Measurements from ENCODE around the gene TCEA3.

The TCEA3 gene

DNA sequence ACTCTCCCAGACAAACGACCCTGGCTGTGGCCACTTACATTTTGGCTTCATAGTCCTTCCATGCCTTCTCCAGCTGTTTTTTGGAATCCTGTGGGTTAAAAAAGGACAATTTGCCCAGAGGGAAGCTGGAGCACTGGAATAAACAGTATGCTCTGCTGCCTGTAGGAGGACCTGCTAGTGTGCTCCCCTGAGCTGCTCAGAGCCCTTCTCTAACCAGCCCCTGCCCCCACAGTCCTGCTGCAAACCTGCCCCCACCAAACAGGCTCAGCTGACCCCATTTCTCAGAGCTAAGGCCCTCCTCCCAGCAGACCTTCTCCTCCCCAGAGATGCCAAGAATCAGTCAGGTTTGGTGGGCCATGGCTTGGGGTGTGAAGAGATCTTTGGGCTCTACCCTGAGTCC is 26.9 kb upstream of the TCEA3 start:
- H3K27ac ChIP-seq, result no peak overlapping the region
- H3K36me3 ChIP-seq, result no peaks in the 10 kb centered on the region
- TF ChIP-seq, protein P1, sequence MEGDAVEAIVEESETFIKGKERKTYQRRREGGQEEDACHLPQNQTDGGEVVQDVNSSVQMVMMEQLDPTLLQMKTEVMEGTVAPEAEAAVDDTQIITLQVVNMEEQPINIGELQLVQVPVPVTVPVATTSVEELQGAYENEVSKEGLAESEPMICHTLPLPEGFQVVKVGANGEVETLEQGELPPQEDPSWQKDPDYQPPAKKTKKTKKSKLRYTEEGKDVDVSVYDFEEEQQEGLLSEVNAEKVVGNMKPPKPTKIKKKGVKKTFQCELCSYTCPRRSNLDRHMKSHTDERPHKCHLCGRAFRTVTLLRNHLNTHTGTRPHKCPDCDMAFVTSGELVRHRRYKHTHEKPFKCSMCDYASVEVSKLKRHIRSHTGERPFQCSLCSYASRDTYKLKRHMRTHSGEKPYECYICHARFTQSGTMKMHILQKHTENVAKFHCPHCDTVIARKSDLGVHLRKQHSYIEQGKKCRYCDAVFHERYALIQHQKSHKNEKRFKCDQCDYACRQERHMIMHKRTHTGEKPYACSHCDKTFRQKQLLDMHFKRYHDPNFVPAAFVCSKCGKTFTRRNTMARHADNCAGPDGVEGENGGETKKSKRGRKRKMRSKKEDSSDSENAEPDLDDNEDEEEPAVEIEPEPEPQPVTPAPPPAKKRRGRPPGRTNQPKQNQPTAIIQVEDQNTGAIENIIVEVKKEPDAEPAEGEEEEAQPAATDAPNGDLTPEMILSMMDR (IDR thresholded peaks at IDR 0.05), result no peak
- H3K4me1 ChIP-seq (ENCODE audit: control insufficient read depth in 1 of 2, insufficient read depth in 1 of 2, low read depth in 1 of 2, low read length in 1 of 2), result no peaks in the 10 kb centered on the region
- no peak overlapping the region for H3K4me3 ChIP-seq (ENCODE audit: low read depth in 1 of 2, low read length in 1 of 2)
- no peaks in the 10 kb centered on the region for H3K9me3 ChIP-seq
- H3K27me3 ChIP-seq, result peaks cover 26% of the 10 kb centered on the region

DNA sequence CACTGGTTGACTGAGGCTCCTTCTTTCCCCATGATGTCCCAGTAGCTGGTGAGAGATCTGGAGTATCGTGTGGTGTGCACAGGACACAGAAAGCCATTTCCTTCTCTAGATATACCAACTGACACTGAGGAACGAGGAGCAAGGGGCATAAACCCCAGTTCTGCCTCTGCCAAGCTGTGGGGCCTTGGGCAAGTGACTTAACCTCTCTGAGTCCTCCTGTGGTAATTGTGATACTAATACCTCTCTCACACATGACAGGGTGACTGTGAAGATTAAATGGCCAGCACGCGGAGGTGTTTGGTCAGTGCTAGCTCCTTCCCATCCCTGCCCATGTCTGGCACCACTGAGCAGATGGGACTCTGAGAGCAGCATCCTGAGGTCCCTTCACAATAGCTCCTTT is 26.3 kb upstream of the TCEA3 start:
- H3K36me3 ChIP-seq, result no peaks in the 10 kb centered on the region
- no peak overlapping the region for H3K4me3 ChIP-seq (ENCODE audit: low read depth in 1 of 2, low read length in 1 of 2)
- TF ChIP-seq, protein P1 (IDR thresholded peaks at IDR 0.05), result no peak
- no peaks in the 10 kb centered on the region for H3K4me1 ChIP-seq (ENCODE audit: control insufficient read depth in 1 of 2, insufficient read depth in 1 of 2, low read depth in 1 of 2, low read length in 1 of 2)
- no peaks in the 10 kb centered on the region for H3K9me3 ChIP-seq
- no peak overlapping the region for H3K27ac ChIP-seq
- H3K27me3 ChIP-seq, result peaks cover 23% of the 10 kb centered on the region

DNA sequence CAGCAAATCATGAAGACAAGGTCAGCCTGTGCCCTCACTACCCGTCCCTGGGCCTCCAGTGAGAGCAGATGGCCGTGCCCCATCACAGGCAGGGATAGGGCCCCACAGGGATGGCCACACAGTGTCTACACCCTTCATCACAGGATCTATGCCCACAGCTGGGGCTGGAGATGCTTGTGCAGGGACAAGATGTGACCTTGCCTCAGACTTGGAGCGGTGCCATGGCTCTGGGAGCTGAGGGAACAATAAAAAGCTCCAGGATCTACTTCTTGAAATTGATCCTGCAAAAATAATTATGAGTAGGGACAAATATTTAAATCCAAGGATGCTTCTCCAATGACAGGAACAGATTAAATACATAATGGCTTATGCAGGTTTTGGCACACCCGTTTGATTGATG is 25.4 kb upstream of the TCEA3 start:
- H3K36me3 ChIP-seq, result no peaks in the 10 kb centered on the region
- H3K9me3 ChIP-seq, result no peaks in the 10 kb centered on the region
- H3K4me3 ChIP-seq (ENCODE audit: low read depth in 1 of 2, low read length in 1 of 2), result no peak overlapping the region
- TF ChIP-seq, protein P1 (IDR thresholded peaks at IDR 0.05), result no peak
- peaks cover 20% of the 10 kb centered on the region for H3K27me3 ChIP-seq
- no peak overlapping the region for H3K27ac ChIP-seq
- no peaks in the 10 kb centered on the region for H3K4me1 ChIP-seq (ENCODE audit: control insufficient read depth in 1 of 2, insufficient read depth in 1 of 2, low read depth in 1 of 2, low read length in 1 of 2)

DNA sequence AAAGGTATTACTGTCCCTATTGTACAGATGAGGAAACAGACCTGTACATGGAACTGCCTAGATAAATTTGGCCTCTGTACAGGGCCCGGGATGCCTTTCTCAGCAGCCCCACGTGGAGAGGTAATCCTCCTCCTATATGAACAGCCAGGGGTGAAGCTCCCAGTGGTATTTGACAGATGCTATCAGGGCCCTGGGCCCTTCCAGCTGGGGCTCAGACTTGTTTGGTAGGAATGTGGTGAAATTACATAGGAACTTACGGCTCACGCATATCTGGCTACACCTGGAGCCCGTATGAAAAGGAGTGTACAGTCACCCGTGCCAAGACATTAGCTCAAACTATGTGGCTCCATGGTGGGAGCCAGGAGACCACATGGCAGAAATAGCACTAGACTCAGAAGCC is 24.8 kb upstream of the TCEA3 start:
- Histone ChIP-seq H3K27ac (no peak overlapping the region), H3K36me3 (no peaks in the 10 kb centered on the region), H3K9me3 (no peaks in the 10 kb centered on the region), H3K27me3 (peaks cover 14% of the 10 kb centered on the region), H3K4me3 (ENCODE audit: low read depth in 1 of 2, low read length in 1 of 2) (no peak overlapping the region), H3K4me1 (ENCODE audit: control insufficient read depth in 1 of 2, insufficient read depth in 1 of 2, low read depth in 1 of 2, low read length in 1 of 2) (no peaks in the 10 kb centered on the region)
- TF ChIP-seq, protein P1 (IDR thresholded peaks at IDR 0.05), result no peak

DNA sequence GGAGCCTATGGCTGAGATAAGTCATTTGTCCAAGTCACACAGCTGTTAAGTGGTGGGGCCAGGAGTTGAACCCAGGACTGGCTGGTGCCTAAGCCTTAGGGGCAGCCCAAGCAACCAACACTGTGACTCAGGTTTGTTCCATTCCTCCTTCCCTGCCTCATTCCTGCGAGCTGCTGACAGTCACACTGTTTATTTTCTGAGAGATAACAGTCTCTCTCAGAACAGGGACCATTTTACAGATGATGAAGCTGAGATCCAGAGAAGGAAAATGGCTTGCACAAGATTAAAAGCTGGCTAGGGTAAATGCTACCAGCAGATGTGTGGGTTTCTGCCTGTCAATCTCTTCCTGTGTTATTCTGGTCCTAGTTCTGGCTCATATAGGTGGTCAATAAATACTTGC is 24.3 kb upstream of the TCEA3 start:
- TF ChIP-seq, protein P1 (IDR thresholded peaks at IDR 0.05), result no peak
- H3K9me3 ChIP-seq, result no peaks in the 10 kb centered on the region
- H3K4me1 ChIP-seq (ENCODE audit: control insufficient read depth in 1 of 2, insufficient read depth in 1 of 2, low read depth in 1 of 2, low read length in 1 of 2), result no peaks in the 10 kb centered on the region
- H3K36me3 ChIP-seq, result no peaks in the 10 kb centered on the region
- no peak overlapping the region for H3K4me3 ChIP-seq (ENCODE audit: low read depth in 1 of 2, low read length in 1 of 2)
- H3K27ac ChIP-seq, result no peak overlapping the region
- peaks cover 14% of the 10 kb centered on the region for H3K27me3 ChIP-seq

Measured in neutrophil (primary cell).